ENCODE data around the gene SMIM38. TPM values are rescaled to one million over a fixed set of nuclear protein-coding genes. Genes with fewer than 3 reads are reported as not detected.

SMIM38 gene
- total RNA-seq, 2 donors from 2014 or later = 8.9 to 15.6 TPM

DNA sequence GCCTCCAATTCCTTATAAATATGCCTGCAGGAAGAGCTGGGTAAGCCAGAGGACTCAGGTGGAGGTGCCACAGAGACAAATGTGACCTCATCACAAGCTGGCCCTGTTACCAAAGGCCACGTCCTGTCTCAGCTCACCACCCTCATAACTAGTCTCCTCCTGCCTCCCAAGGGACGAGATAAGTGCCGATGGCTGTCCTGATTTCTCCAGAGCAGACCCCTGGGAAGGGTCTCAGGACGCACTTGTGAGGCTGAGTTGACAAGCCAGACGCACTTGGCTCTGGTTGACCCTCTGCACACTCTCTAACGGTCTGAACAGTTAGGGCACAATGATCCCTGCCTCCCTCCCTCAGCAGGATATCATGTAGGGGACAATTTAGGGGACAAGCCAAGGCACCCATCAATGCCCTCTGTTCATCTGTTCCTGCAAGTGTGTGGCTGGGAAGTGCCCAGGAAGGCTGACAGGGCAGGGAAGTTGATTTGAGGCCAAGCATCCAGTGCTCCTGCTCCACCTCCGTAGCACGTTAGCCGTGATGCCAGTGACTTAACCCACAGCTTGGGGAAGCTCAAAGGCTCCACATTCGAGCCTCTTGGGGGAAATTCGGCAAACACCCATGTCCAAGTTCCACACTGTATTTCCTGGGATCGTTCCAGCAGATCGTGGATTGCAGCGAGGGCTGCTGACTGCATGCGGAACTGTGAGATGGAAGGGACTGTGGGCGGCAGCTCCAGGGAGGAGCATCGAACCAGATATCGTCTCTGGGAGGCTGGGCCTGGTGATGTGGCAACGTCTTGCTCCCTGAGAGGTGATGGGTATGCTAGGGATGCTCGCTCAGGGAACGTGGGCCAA lies 2.8 kb downstream of the SMIM38 start:
- Histone ChIP-seq H3K9me3 (no peaks in the 10 kb centered on the region), H3K4me1 (peaks cover 28% of the 10 kb centered on the region), H3K36me3 (replicated peaks in 1 of 2; ENCODE audit: insufficient read depth in 1 of 2, low read depth in 2 of 2) (no peaks in the 10 kb centered on the region), H3K4me3 (no peak overlapping the region), H3K27ac (peak overlapping the region in 1 of 4 donors; percentile 81), H3K27me3 (no peaks in the 10 kb centered on the region)
- intact Hi-C loops (cut with DNase I) = no loop called here
- TF ChIP-seq, protein P1, sequence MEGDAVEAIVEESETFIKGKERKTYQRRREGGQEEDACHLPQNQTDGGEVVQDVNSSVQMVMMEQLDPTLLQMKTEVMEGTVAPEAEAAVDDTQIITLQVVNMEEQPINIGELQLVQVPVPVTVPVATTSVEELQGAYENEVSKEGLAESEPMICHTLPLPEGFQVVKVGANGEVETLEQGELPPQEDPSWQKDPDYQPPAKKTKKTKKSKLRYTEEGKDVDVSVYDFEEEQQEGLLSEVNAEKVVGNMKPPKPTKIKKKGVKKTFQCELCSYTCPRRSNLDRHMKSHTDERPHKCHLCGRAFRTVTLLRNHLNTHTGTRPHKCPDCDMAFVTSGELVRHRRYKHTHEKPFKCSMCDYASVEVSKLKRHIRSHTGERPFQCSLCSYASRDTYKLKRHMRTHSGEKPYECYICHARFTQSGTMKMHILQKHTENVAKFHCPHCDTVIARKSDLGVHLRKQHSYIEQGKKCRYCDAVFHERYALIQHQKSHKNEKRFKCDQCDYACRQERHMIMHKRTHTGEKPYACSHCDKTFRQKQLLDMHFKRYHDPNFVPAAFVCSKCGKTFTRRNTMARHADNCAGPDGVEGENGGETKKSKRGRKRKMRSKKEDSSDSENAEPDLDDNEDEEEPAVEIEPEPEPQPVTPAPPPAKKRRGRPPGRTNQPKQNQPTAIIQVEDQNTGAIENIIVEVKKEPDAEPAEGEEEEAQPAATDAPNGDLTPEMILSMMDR (IDR thresholded peaks at IDR 0.05) = no peak
- TF ChIP-seq POLR2A (IDR thresholded peaks at IDR 0.05) = no peak
- DNase-seq (no peak), ATAC-seq (no peak)
- 74 to 80% methylated on average over 18 to 20 of the region's 21 CpGs for WGBS, 2 donors

DNA sequence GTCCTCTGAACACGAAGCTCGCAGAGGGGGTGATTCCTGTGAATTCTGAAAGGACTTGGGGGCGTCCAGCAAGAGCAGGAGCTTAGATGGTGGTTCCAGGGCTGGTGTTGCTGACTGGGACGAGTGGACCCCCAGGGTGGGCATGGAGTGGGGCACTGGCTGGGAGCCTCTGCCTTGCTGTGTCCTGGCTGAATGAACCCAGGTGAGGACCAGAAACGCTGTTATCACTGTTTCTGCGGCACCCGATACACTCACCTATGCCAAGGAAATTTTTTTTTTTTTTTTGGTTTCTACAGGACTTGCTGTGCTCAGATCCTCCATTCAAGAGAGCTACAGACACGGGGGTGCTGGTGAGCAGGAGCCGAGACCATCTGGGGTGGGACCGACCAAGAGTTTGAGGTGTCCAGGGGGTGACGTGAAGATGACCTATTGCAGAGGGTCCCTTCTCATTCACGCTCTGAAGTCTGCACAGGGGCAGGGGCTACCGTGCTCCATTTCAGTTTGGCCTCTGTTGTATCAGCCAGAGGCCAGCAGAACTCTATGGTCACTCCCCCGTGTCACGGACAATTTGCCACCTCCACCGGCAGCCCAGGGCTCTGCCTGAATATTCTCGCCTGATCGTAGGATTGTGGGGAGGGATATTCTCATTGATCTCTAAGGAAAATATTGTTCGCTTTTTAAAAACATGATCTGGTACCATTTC lies 3.6 kb downstream of the SMIM38 start:
- H3K4me1 ChIP-seq = peaks cover 28% of the 10 kb centered on the region
- 89 to 91% methylated on average over 19 of the region's 19 CpGs for WGBS, 2 donors
- DNase-seq (no peak), ATAC-seq (no peak)
- H3K9me3 ChIP-seq = no peaks in the 10 kb centered on the region
- H3K4me3 ChIP-seq = no peak overlapping the region
- no peak for TF ChIP-seq POLR2A (IDR thresholded peaks at IDR 0.05)
- TF ChIP-seq, protein P1 (IDR thresholded peaks at IDR 0.05) = no peak
- no peak overlapping the region for H3K27ac ChIP-seq
- H3K27me3 ChIP-seq = no peaks in the 10 kb centered on the region
- no peaks in the 10 kb centered on the region for H3K36me3 ChIP-seq (replicated peaks in 1 of 2; ENCODE audit: insufficient read depth in 1 of 2, low read depth in 2 of 2)
- intact Hi-C loops (cut with DNase I) = no loop called here

DNA sequence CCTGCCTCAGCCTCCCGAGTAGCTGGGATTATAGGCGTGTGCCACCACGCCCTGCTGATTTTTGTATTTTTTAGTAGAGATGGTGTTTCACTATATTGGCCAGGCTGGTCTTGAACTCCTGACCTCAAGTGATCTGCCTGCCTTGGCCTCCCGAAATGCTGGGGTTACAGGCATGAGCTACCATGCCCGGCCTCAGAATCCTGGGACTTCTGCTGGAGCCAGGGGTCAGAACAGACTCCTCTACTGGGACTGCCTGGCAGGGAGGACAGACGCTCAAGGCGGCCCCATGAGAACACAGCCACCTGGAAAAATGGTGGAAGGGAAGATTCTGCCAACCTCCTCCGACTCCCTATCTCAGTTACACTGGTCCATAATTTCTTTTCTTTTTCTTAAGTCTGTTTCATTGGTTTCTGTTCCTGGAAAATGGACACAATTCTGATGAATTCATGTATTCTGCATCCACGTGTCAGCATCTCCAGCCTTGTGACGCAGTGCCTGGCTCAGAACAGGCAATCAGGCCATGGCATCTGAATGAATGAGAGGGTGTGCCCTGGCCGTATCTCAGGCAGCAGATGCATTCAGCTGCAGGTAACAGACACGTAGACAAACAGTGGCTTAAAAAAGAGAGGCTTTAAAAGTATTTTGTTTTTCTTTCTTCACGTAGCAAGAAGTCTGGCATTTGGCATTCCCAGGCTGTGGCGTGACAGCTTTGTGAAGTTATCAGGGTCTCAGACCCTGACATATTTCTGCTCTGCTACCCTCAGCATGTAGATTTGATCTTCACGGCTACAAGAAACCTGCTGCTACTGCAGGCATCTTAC lies 4.8 kb downstream of the SMIM38 start:
- Histone ChIP-seq H3K4me1 (peaks cover 24% of the 10 kb centered on the region), H3K36me3 (replicated peaks in 1 of 2; ENCODE audit: insufficient read depth in 1 of 2, low read depth in 2 of 2) (no peaks in the 10 kb centered on the region), H3K27ac (no peak overlapping the region), H3K27me3 (no peaks in the 10 kb centered on the region), H3K9me3 (no peaks in the 10 kb centered on the region), H3K4me3 (no peak overlapping the region)
- intact Hi-C loops (cut with DNase I) = no loop called here
- WGBS, 2 donors = 76 to 80% methylated on average over 15 of the region's 15 CpGs
- DNase-seq = no peak
- TF ChIP-seq, protein P1 (IDR thresholded peaks at IDR 0.05) = no peak
- no peak for TF ChIP-seq POLR2A (IDR thresholded peaks at IDR 0.05)
- ATAC-seq = no peak

GRCh38 chr11:69161117-69161407 lies 5.3 kb downstream of the SMIM38 start:
- 66 to 80% methylated on average over 5 of the region's 5 CpGs for WGBS, 2 donors

More at GRCh38 chr11:69161117-69161407, 5.3 kb downstream of the SMIM38 start:
- no peaks in the 10 kb centered on the region for H3K9me3 ChIP-seq
- H3K4me1 ChIP-seq = peaks cover 19% of the 10 kb centered on the region
- no peaks in the 10 kb centered on the region for H3K36me3 ChIP-seq (replicated peaks in 1 of 2; ENCODE audit: insufficient read depth in 1 of 2, low read depth in 2 of 2)
- DNase-seq (no peak), ATAC-seq (no peak)
- no peak overlapping the region for H3K4me3 ChIP-seq
- no peaks in the 10 kb centered on the region for H3K27me3 ChIP-seq
- H3K27ac ChIP-seq = no peak overlapping the region
- intact Hi-C loops (cut with DNase I) = no loop called here
- no peak for TF ChIP-seq POLR2A (IDR thresholded peaks at IDR 0.05)
- TF ChIP-seq, protein P1 (IDR thresholded peaks at IDR 0.05) = no peak

Data from body of pancreas (tissue), 4 donors.